Activated CD4-positive, alpha-beta T cell treated with anti-CD3 and anti-CD28 coated beads for 36 hours (primary cell): ENCODE measurements around the gene OSBPL10. TPM values are rescaled to one million over a fixed set of nuclear protein-coding genes. Genes with fewer than 3 reads are reported as not detected.

Source experiments
- ATAC-seq: fragments of 200-7000 bp; cut with Tn5 transposase; one replicate; pipeline ENCODE4 v1.10.0; 2021; ENCODE audit warnings: mild to moderate bottlenecking, moderate library complexity
- CTCF ChIA-PET: fragments of 350-600 bp; sonication (Branson Sonifier 250); formaldehyde crosslinking; loops from one replicate; lab custom pipeline; 2021; ENCODE audit warnings: antibody characterized with exemption; lab: Charles Lee
- POLR2A ChIA-PET: fragments of 350-600 bp; sonication (Branson Sonifier 250); formaldehyde crosslinking; loops from one replicate; lab custom pipeline; 2021; ENCODE audit warnings: antibody characterized with exemption, inconsistent platforms; lab: Charles Lee
- DNase-seq: peaks from one replicate; pipeline ENCODE4 v3.0.0-alpha.2; 2020
- H3K27ac Mint-ChIP-seq: one replicate; pipeline ENCODE4 v1.8.0; 2021; ENCODE audit warnings: mixed read lengths
- H3K27me3 Mint-ChIP-seq: one replicate; pipeline ENCODE4 v1.8.0; 2021; ENCODE audit warnings: mixed read lengths
- H3K36me3 Mint-ChIP-seq: one replicate; pipeline ENCODE4 v1.8.0; 2021; ENCODE audit warnings: low read depth, mixed read lengths
- H3K4me1 Mint-ChIP-seq: one replicate; pipeline ENCODE4 v1.8.0; 2021; ENCODE audit warnings: mixed read lengths
- H3K4me3 Mint-ChIP-seq: one replicate; pipeline ENCODE4 v1.8.0; 2021; ENCODE audit warnings: mild to moderate bottlenecking, moderate library complexity, mixed read lengths
- H3K9me3 Mint-ChIP-seq: one replicate; pipeline ENCODE4 v1.8.0; 2021; ENCODE audit warnings: low read depth, mixed read lengths
- intact Hi-C, 2 experiments: fragments of 100-400 bp; cut with DNase I in 1 of 2; cut with micrococcal nuclease in 1 of 2; formaldehyde crosslinking; loops; one replicate each; pipeline versions ENCODE4 v1.14.2 to v1.15.1; 2022 to 2024; cut with DNase I, micrococcal nuclease
- total RNA-seq, 2 experiments: library from RNA; stranded (reverse); gene quantifications; one replicate each; pipeline ENCODE4 v1.2.3, GENCODE V29; 2021

Gene OSBPL10
- total RNA-seq, 2 experiments from 2014 or later = 11.2 to 11.8 TPM

DNA sequence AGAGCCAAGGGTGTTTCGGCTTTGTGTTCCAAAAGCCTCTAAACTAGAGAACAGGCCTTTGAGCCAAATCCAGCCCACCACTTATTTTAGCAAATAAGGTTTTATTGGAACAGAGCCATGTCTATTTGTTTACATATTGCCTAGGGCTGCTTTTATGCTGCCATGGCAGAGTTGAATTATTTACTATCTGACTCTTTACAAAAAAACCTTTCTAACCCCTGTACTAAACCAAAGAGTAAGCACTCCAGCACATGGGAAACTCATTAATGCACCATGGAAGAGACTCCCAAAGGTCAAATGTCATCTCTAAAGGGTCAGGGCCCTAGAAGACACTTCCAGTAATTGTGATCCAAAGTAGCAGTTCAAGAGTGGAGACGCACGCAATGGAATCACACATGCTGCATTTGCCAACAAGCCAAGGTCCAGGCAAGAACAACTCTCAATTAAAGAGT lies 22.3 kb downstream of the OSBPL10 start:
- ATAC-seq (no peak), DNase-seq (no peak)
- intact Hi-C loops = no loop called here
- Mint-ChIP-seq H3K4me1 (peaks cover 11% of the 10 kb centered on the region), H3K36me3 (peaks cover 3% of the 10 kb centered on the region), H3K4me3 (no peak overlapping the region), H3K27me3 (no peaks in the 10 kb centered on the region), H3K9me3 (peaks cover 7% of the 10 kb centered on the region), H3K27ac (no peak overlapping the region)
- CTCF ChIA-PET = no interaction called here
- POLR2A ChIA-PET = no interaction called here

- Mint-ChIP-seq H3K27me3 (peaks cover 4% of the 10 kb centered on the region), H3K4me1 (peaks cover 4% of the 10 kb centered on the region), H3K36me3 (peaks cover 3% of the 10 kb centered on the region), H3K4me3 (no peak overlapping the region), H3K27ac (no peak overlapping the region), H3K9me3 (peaks cover 7% of the 10 kb centered on the region)
- intact Hi-C loops = no loop called here
- no peak for DNase-seq
- POLR2A ChIA-PET = no interaction called here
- CTCF ChIA-PET = no interaction called here
- no peak for ATAC-seq
Measured at GRCh38 chr3:31957106-31957505, 24.0 kb downstream of the OSBPL10 start.

GRCh38 chr3:31955581-31955980 lies 25.5 kb downstream of the OSBPL10 start:
- ATAC-seq (no peak), DNase-seq (no peak)
- H3K27me3 Mint-ChIP-seq = peaks cover 4% of the 10 kb centered on the region
- H3K4me3 Mint-ChIP-seq = no peak overlapping the region
- H3K27ac Mint-ChIP-seq = no peak overlapping the region
- CTCF ChIA-PET = interaction anchor here (0.5 kb wide), 1 partner anchor 189 kb away, joined by 3 read pairs; no protein-coding TSS in a partner anchor
- peaks cover 3% of the 10 kb centered on the region for H3K36me3 Mint-ChIP-seq
- H3K4me1 Mint-ChIP-seq = no peaks in the 10 kb centered on the region
- POLR2A ChIA-PET = no interaction called here
- peaks cover 7% of the 10 kb centered on the region for H3K9me3 Mint-ChIP-seq
- intact Hi-C loops = no loop called here

GRCh38 chr3:31953636-31954035 lies 27.4 kb downstream of the OSBPL10 start:
- Mint-ChIP-seq H3K4me1 (no peaks in the 10 kb centered on the region), H3K9me3 (peaks cover 7% of the 10 kb centered on the region), H3K4me3 (no peak overlapping the region), H3K27ac (no peak overlapping the region), H3K27me3 (peaks cover 4% of the 10 kb centered on the region), H3K36me3 (peaks cover 3% of the 10 kb centered on the region)
- intact Hi-C loops = no loop called here
- ChIA-PET POLR2A (no interaction called here), CTCF (interaction anchor here (0.7 kb wide), 1 partner anchor 474 kb away, joined by 3 read pairs; no protein-coding TSS in a partner anchor)
- DNase-seq (no peak), ATAC-seq (no peak)

- H3K36me3 Mint-ChIP-seq = peaks cover 3% of the 10 kb centered on the region
- ChIA-PET POLR2A (no interaction called here), CTCF (no interaction called here)
- peaks cover 7% of the 10 kb centered on the region for H3K9me3 Mint-ChIP-seq
- H3K27me3 Mint-ChIP-seq = peaks cover 4% of the 10 kb centered on the region
- no peaks in the 10 kb centered on the region for H3K4me1 Mint-ChIP-seq
- no peak overlapping the region for H3K27ac Mint-ChIP-seq
- intact Hi-C loops = no loop called here
- DNase-seq (no peak), ATAC-seq (no peak)
- no peak overlapping the region for H3K4me3 Mint-ChIP-seq
Measured at GRCh38 chr3:31953091-31953490, 28.0 kb downstream of the OSBPL10 start.

DNA sequence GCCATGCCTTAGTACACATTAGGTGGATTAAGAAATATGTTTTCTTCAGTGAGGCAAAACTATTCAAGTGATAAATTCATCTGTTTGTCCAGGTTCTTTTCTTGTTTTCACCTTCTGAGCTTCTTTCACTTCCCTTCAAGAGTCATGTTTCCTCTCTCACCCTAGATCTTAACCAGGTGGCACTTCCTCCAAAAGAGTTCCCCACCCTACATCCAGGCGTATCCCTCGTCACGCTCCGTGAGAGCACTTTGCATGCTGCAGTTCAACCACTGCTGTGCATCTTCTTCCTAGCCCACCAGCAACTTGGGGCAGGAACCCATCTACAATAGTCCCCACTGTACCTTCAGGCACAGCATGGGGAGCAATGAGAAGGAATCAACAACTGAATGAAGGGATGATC lies 28.9 kb downstream of the OSBPL10 start:
- DNase-seq (no peak), ATAC-seq (no peak)
- ChIA-PET POLR2A (no interaction called here), CTCF (interaction anchor here (1.5 kb wide), 1 partner anchor 192 kb away, joined by 3 read pairs; no protein-coding TSS in a partner anchor)
- Mint-ChIP-seq H3K4me3 (no peak overlapping the region), H3K27ac (no peak overlapping the region), H3K4me1 (no peaks in the 10 kb centered on the region), H3K36me3 (peaks cover 3% of the 10 kb centered on the region), H3K27me3 (peaks cover 7% of the 10 kb centered on the region), H3K9me3 (peaks cover 7% of the 10 kb centered on the region)
- intact Hi-C loops = no loop called here

DNA sequence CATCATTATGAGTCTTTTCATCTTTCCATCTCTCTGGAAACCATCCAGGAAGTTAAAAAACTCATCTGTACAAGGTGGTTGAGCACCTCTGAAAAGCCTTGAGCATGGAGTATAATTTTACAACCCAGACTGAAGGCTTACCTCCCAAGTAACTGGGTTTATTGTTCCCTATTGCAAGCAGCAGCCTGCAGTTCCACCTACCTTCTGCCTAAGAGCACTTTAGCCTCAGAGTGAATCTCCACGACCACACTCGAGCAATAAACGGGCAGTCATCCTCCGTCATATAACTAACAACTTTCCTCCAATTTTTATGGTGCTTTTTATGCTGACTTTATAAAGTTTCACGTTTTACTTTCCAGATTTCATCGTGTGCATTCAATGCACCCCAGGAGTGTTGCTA lies 32.8 kb downstream of the OSBPL10 start:
- Mint-ChIP-seq H3K36me3 (no peaks in the 10 kb centered on the region), H3K4me3 (no peak overlapping the region), H3K27ac (no peak overlapping the region), H3K27me3 (peaks cover 5% of the 10 kb centered on the region), H3K9me3 (no peaks in the 10 kb centered on the region), H3K4me1 (no peaks in the 10 kb centered on the region)
- ChIA-PET CTCF (no interaction called here), POLR2A (no interaction called here)
- DNase-seq (no peak), ATAC-seq (no peak)
- intact Hi-C loops = no loop called here

DNA sequence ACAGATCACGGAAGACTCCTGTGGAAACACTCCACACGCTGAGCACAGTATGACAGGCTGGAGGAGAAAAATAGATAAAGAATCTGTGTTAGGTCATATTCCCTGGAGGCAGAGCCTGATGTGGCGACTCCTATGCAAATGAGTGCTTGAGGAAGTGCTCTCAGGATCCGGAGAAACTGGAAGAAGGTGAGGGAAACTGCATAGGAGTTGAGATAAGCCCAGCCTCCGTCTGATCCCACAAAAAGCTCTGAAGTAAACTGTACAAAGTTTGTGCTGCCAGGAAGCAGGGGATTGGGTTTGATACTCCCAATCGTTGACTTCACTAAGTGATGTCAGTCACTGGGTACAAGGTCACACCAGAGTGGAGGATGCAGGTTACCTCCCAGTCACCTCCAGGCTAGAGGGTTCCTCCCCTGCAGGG lies 33.4 kb downstream of the OSBPL10 start:
- ATAC-seq (no peak), DNase-seq (no peak)
- intact Hi-C loops = no loop called here
- ChIA-PET CTCF (no interaction called here), POLR2A (no interaction called here)
- no peak overlapping the region for H3K4me3 Mint-ChIP-seq
- peaks cover 8% of the 10 kb centered on the region for H3K27me3 Mint-ChIP-seq
- no peaks in the 10 kb centered on the region for H3K4me1 Mint-ChIP-seq
- H3K27ac Mint-ChIP-seq = no peak overlapping the region
- H3K36me3 Mint-ChIP-seq = no peaks in the 10 kb centered on the region
- peaks cover 4% of the 10 kb centered on the region for H3K9me3 Mint-ChIP-seq

- no peak for ATAC-seq
- H3K9me3 Mint-ChIP-seq = peaks cover 4% of the 10 kb centered on the region
- no peaks in the 10 kb centered on the region for H3K36me3 Mint-ChIP-seq
- H3K4me3 Mint-ChIP-seq = no peak overlapping the region
- peaks cover 5% of the 10 kb centered on the region for H3K27me3 Mint-ChIP-seq
- no peaks in the 10 kb centered on the region for H3K4me1 Mint-ChIP-seq
- intact Hi-C loops = no loop called here
- ChIA-PET CTCF (no interaction called here), POLR2A (no interaction called here)
- no peak for DNase-seq
- no peak overlapping the region for H3K27ac Mint-ChIP-seq
Measured at GRCh38 chr3:31947162-31947561, 33.9 kb downstream of the OSBPL10 start.

DNA sequence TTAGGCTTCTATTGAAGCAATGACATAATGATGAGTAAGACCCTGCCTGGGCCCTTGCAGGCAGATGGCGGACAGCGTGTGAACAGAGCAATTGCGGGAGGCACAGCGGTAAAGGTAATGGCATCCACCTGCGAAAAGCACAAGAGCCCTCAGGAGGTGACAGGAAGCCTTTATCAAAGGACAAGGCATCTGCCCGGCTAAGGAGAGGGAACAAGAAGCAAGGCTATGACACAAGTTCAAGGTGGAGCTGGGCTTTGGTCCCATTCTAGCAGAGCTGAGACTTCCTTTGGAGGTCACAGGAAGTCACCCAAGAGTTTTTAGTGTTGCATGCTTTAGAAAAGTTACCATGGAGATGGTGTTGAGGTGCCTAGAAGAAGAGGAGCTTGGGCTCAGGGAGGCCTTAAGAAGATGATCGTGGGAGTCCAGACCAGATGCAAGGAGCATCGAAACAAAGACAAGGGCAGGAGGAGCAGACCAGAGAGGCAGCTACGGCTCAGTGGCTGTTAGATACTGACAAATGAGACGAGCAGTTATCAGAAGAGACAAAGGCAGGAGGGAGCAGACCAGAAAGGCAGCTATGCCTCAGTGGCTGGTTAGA lies 34.5 kb downstream of the OSBPL10 start:
- Mint-ChIP-seq H3K4me1 (no peaks in the 10 kb centered on the region), H3K9me3 (peaks cover 4% of the 10 kb centered on the region), H3K27ac (no peak overlapping the region), H3K4me3 (no peak overlapping the region), H3K27me3 (peaks cover 5% of the 10 kb centered on the region), H3K36me3 (no peaks in the 10 kb centered on the region)
- no peak for ATAC-seq
- intact Hi-C loops = no loop called here
- CTCF ChIA-PET = no interaction called here
- DNase-seq = no peak
- POLR2A ChIA-PET = no interaction called here

DNA sequence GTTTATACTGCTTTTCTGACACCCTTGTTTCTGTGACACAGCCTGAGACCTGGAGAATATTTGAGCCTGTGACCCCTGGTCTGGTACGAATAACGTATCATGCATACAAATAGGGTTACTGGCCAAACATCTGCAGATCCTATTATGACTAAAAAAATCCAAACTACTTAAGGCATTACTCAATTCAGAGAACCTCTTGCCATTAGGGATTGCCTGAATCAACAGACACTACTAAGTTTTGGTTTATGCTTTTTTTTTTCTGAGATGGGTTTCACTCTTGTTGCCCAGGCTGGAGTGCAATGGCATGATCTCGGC lies 35.4 kb downstream of the OSBPL10 start:
- no peaks in the 10 kb centered on the region for H3K4me1 Mint-ChIP-seq
- CTCF ChIA-PET = interaction anchor here (0.7 kb wide), 2 partner anchors 28 to 59 kb away, joined by 3 to 4 read pairs; no protein-coding TSS in a partner anchor
- ATAC-seq = no peak
- H3K27ac Mint-ChIP-seq = no peak overlapping the region
- peaks cover 4% of the 10 kb centered on the region for H3K9me3 Mint-ChIP-seq
- no peak for DNase-seq
- POLR2A ChIA-PET = no interaction called here
- intact Hi-C loops = no loop called here
- peaks cover 5% of the 10 kb centered on the region for H3K27me3 Mint-ChIP-seq
- H3K4me3 Mint-ChIP-seq = no peak overlapping the region
- H3K36me3 Mint-ChIP-seq = no peaks in the 10 kb centered on the region

GRCh38 chr3:31943041-31943440 lies 38.0 kb downstream of the OSBPL10 start:
- POLR2A ChIA-PET = no interaction called here
- Mint-ChIP-seq H3K4me3 (no peak overlapping the region), H3K9me3 (peaks cover 4% of the 10 kb centered on the region), H3K27ac (no peak overlapping the region), H3K36me3 (no peaks in the 10 kb centered on the region), H3K4me1 (no peaks in the 10 kb centered on the region), H3K27me3 (peaks cover 5% of the 10 kb centered on the region)
- no peak for ATAC-seq
- intact Hi-C loops = no loop called here
- no peak for DNase-seq
- CTCF ChIA-PET = interaction anchor here (0.6 kb wide), 1 partner anchor 61 kb away, joined by 3 read pairs; no protein-coding TSS in a partner anchor
